HepG2 (cell line): ENCODE measurements around the gene HOXA6. TPM values are rescaled to one million over a fixed set of nuclear protein-coding genes. Genes with fewer than 3 reads are reported as not detected.
A peak's percentile ranks its signal among the peaks of the same experiment; 100 is the strongest.

ENCODE experiments used
- CBX1 ChIP-seq: IDR thresholded peaks from one replicate; pipeline ENCODE4 v1.6.1; 2016; ENCODE audit warnings: antibody characterized with exemption, low read depth
- DPF2 ChIP-seq: sonication (generic); formaldehyde crosslinking; IDR thresholded peaks from 2 replicates; pipeline ENCODE4 v1.4.0; 2020; ENCODE audit warnings: mild to moderate bottlenecking, low read depth, missing genetic modification reagents, borderline replicate concordance
- EZH2 ChIP-seq: conservative IDR thresholded peaks from 2 replicates; pipeline ENCODE4 v1.6.1; 2012; ENCODE audit warnings: mild to moderate bottlenecking, low read depth, low read length, moderate library complexity
- FLYWCH1 ChIP-seq: sonication (generic); formaldehyde crosslinking; IDR thresholded peaks from 2 replicates; pipeline ENCODE4 v1.8.1; 2023; ENCODE audit warnings: mild to moderate bottlenecking, missing genetic modification reagents
- FOXC1 ChIP-seq: sonication (generic); formaldehyde crosslinking; IDR thresholded peaks from 2 replicates; pipeline ENCODE4 v1.8.0; 2022; ENCODE audit warnings: mild to moderate bottlenecking, missing genetic modification reagents, borderline replicate concordance
- FOXO1 ChIP-seq: sonication (generic); formaldehyde crosslinking; IDR thresholded peaks from 2 replicates; pipeline ENCODE4 v1.4.0; 2020; ENCODE audit warnings: missing genetic modification reagents
- HES4 ChIP-seq: sonication (generic); formaldehyde crosslinking; IDR thresholded peaks from 2 replicates; pipeline ENCODE4 v1.9.0; 2021; ENCODE audit warnings: mild to moderate bottlenecking, missing genetic modification reagents, borderline replicate concordance
- HNF4G ChIP-seq, 2 experiments: sonication (generic) in 1 of 2; formaldehyde crosslinking in 1 of 2; IDR thresholded peaks; 2 replicates each; pipeline versions ENCODE4 v1.4.0 to v1.6.1; 2011 to 2020; ENCODE audit warnings: borderline replicate concordance in 2 of 2, low read depth in 2 of 2, mild to moderate bottlenecking in 2 of 2, low read length in 1 of 2, missing genetic modification reagents in 1 of 2, moderate library complexity in 1 of 2
- HOXD1 ChIP-seq: sonication (generic); formaldehyde crosslinking; IDR thresholded peaks from 2 replicates; pipeline ENCODE4 v1.5.0; 2020; ENCODE audit warnings: missing genetic modification reagents
- NBN ChIP-seq: fragments of 450-650 bp; conservative IDR thresholded peaks from 2 replicates; pipeline ENCODE4 v1.6.1; 2017
- RBFOX2 ChIP-seq: fragments of 200-400 bp; formaldehyde crosslinking; IDR thresholded peaks from 2 replicates; pipeline ENCODE4 v1.6.1; 2017; ENCODE audit warnings: low read depth, mild to moderate bottlenecking, low read length
- RCOR2 ChIP-seq: IDR thresholded peaks from 2 replicates; pipeline ENCODE4 v1.6.1; 2016; ENCODE audit warnings: missing biosample characterization, missing genetic modification reagents
- SMAD3 ChIP-seq: sonication (generic); formaldehyde crosslinking; IDR thresholded peaks from 2 replicates; pipeline ENCODE4 v1.4.0; 2020; ENCODE audit warnings: missing genetic modification reagents
- TAF1 ChIP-seq: sonication (generic); formaldehyde crosslinking; IDR thresholded peaks from 2 replicates; pipeline ENCODE4 v1.4.0; 2020; ENCODE audit warnings: missing genetic modification reagents
- ZNF350 ChIP-seq: sonication (generic); formaldehyde crosslinking; IDR thresholded peaks from 2 replicates; pipeline ENCODE4 v1.4.0; 2020; ENCODE audit warnings: mild to moderate bottlenecking, low read depth, missing genetic modification reagents, borderline replicate concordance
- ZNF761 ChIP-seq: sonication (generic); formaldehyde crosslinking; conservative IDR thresholded peaks from 2 replicates; pipeline ENCODE4 v1.4.0; 2020; ENCODE audit warnings: mild to moderate bottlenecking, missing genetic modification reagents
- ZNF766 ChIP-seq: sonication (generic); formaldehyde crosslinking; IDR thresholded peaks from 2 replicates; pipeline ENCODE4 v1.5.0; 2020; ENCODE audit warnings: missing genetic modification reagents, borderline replicate concordance
- polyA plus RNA-seq, 8 experiments: library from polyadenylated mRNA; depleted of rRNA in 3 of 8; stranded (reverse) in 7 of 8; unstranded in 1 of 8; fragments of >200 nt; fragmentation: Illumina TruSeq in 4 of 8; extraction: Trizol in 4 of 8; gene quantifications; 2 replicates each; pipeline versions ENCODE4 v1.2.1 to v1.2.3, GENCODE V29; 2011 to 2016; ENCODE audit warnings: low read depth in 4 of 8, missing spikeins in 1 of 8, mixed read lengths in 1 of 8; ENCODE audit not compliant: insufficient read depth in 1 of 8
- total RNA-seq, 5 experiments: library from RNA; depleted of rRNA; stranded (reverse); fragments of >200 nt; fragmentation: Illumina TruSeq; extraction: Trizol; gene quantifications; 2 replicates each; pipeline ENCODE4 v1.2.3, GENCODE V29; 2016; ENCODE audit warnings: low read depth in 1 of 5
- TF ChIP-seq, protein P1 (sequence below): sonication (generic); formaldehyde crosslinking; IDR thresholded peaks from 2 replicates; pipeline ENCODE4 v1.9.0; 2022; ENCODE audit warnings: missing genetic modification reagents, mild to moderate bottlenecking, borderline replicate concordance
- TF ChIP-seq, protein P2 (sequence below): IDR thresholded peaks from 2 replicates; pipeline ENCODE4 v1.6.1; 2016
- TF ChIP-seq, protein P3 (sequence below): sonication (generic); formaldehyde crosslinking; IDR thresholded peaks from 2 replicates; pipeline ENCODE4 v1.8.0; 2023; ENCODE audit warnings: mild to moderate bottlenecking, missing genetic modification reagents
- TF ChIP-seq, protein P4 (sequence below): sonication (generic); formaldehyde crosslinking; IDR thresholded peaks from 2 replicates; pipeline ENCODE4 v1.4.0; 2020; ENCODE audit warnings: missing genetic modification reagents, borderline replicate concordance
- TF ChIP-seq, protein P5 (sequence below): sonication (generic); formaldehyde crosslinking; IDR thresholded peaks from 2 replicates; pipeline ENCODE4 v1.4.0; 2020; ENCODE audit warnings: mild to moderate bottlenecking, missing genetic modification reagents
- TF ChIP-seq, protein P6 (sequence below): sonication (generic); formaldehyde crosslinking; IDR thresholded peaks from 2 replicates; pipeline ENCODE4 v1.9.0; 2021; ENCODE audit warnings: missing genetic modification reagents, borderline replicate concordance

The HOXA6 gene
- total and polyA plus RNA-seq, 2 of the 13 experiments (the other 11 are each of a cell fraction or from before 2014, with no cell fraction given), result 1.3 to 1.5 TPM

DNA sequence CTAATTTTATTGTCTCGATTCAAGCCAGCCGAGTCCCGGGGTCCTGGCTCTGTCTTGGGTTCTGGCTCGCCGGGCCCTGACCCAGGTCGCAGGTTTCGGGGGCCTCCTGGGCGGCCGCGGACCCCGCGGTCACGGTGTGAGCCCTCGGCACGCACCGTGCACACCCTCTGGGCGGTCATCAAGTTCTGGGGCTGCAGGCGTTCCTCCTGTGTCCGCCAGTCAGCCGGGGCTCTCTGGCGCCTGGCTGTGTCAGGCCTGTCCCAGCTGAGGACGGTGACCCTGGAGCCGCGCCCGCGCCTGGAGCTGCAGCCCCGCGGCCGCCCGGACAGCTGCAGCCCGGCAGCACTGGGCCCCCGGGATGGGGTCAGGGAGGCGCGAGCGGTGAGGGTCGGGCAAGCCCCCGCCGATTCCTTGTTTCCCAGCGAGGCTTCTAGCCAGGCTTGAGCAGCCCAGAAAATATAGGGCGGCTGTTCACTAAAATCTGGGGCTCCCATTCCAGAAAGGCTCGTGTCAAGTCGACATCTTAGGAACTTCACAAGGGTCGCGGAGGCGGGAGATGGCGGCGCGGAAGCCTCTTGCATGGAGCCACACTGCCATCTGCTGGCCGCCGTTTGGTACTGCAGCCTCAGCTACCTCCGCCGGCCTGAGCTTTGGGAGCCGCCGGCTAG lies 13.1 kb upstream of the HOXA6 start (continued):
- TF ChIP-seq, protein P1, sequence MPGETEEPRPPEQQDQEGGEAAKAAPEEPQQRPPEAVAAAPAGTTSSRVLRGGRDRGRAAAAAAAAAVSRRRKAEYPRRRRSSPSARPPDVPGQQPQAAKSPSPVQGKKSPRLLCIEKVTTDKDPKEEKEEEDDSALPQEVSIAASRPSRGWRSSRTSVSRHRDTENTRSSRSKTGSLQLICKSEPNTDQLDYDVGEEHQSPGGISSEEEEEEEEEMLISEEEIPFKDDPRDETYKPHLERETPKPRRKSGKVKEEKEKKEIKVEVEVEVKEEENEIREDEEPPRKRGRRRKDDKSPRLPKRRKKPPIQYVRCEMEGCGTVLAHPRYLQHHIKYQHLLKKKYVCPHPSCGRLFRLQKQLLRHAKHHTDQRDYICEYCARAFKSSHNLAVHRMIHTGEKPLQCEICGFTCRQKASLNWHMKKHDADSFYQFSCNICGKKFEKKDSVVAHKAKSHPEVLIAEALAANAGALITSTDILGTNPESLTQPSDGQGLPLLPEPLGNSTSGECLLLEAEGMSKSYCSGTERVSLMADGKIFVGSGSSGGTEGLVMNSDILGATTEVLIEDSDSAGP (CRISPR knock-in tag), result peak; percentile 67; the same call in 1 of the 2 replicates
- TF ChIP-seq EZH2 (no peak), TAF1 (no peak), HNF4G (IDR thresholded peaks at IDR 0.05; ENCODE audit: borderline replicate concordance, low read depth, low read length) (no peak), HNF4G (CRISPR knock-in tag; IDR thresholded peaks at IDR 0.05; ENCODE audit: borderline replicate concordance, low read depth) (no peak), NBN (no peak), ZNF761 (CRISPR knock-in tag) (no peak), SMAD3 (CRISPR knock-in tag) (no peak), ZNF766 (no peak), FLYWCH1 (CRISPR knock-in tag) (no peak), HES4 (CRISPR knock-in tag) (no peak), RCOR2 (no peak), DPF2 (CRISPR knock-in tag) (no peak), ZNF350 (CRISPR knock-in tag) (no peak), CBX1 (no peak), FOXO1 (CRISPR knock-in tag) (no peak), FOXC1 (CRISPR knock-in tag) (peak; percentile 54; the same call in 1 of the 2 replicates), RBFOX2 (no peak), HOXD1 (CRISPR knock-in tag) (no peak)
- TF ChIP-seq, protein P2, sequence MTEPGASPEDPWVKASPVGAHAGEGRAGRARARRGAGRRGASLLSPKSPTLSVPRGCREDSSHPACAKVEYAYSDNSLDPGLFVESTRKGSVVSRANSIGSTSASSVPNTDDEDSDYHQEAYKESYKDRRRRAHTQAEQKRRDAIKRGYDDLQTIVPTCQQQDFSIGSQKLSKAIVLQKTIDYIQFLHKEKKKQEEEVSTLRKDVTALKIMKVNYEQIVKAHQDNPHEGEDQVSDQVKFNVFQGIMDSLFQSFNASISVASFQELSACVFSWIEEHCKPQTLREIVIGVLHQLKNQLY (CRISPR knock-in tag), result no peak
- TF ChIP-seq, protein P3, sequence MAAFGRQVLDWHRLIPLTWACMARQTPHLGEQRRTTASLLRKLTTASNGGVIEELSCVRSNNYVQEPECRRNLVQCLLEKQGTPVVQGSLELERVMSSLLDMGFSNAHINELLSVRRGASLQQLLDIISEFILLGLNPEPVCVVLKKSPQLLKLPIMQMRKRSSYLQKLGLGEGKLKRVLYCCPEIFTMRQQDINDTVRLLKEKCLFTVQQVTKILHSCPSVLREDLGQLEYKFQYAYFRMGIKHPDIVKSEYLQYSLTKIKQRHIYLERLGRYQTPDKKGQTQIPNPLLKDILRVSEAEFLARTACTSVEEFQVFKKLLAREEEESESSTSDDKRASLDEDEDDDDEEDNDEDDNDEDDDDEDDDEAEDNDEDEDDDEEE (CRISPR knock-in tag), result no peak; the same call in 1 of the 2 replicates
- TF ChIP-seq, protein P4, sequence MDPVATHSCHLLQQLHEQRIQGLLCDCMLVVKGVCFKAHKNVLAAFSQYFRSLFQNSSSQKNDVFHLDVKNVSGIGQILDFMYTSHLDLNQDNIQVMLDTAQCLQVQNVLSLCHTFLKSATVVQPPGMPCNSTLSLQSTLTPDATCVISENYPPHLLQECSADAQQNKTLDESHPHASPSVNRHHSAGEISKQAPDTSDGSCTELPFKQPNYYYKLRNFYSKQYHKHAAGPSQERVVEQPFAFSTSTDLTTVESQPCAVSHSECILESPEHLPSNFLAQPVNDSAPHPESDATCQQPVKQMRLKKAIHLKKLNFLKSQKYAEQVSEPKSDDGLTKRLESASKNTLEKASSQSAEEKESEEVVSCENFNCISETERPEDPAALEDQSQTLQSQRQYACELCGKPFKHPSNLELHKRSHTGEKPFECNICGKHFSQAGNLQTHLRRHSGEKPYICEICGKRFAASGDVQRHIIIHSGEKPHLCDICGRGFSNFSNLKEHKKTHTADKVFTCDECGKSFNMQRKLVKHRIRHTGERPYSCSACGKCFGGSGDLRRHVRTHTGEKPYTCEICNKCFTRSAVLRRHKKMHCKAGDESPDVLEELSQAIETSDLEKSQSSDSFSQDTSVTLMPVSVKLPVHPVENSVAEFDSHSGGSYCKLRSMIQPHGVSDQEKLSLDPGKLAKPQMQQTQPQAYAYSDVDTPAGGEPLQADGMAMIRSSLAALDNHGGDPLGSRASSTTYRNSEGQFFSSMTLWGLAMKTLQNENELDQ, result no peak
- TF ChIP-seq, protein P5, sequence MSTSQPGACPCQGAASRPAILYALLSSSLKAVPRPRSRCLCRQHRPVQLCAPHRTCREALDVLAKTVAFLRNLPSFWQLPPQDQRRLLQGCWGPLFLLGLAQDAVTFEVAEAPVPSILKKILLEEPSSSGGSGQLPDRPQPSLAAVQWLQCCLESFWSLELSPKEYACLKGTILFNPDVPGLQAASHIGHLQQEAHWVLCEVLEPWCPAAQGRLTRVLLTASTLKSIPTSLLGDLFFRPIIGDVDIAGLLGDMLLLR, result peak; percentile 44; the same call in 1 of the 2 replicates
- TF ChIP-seq, protein P6, sequence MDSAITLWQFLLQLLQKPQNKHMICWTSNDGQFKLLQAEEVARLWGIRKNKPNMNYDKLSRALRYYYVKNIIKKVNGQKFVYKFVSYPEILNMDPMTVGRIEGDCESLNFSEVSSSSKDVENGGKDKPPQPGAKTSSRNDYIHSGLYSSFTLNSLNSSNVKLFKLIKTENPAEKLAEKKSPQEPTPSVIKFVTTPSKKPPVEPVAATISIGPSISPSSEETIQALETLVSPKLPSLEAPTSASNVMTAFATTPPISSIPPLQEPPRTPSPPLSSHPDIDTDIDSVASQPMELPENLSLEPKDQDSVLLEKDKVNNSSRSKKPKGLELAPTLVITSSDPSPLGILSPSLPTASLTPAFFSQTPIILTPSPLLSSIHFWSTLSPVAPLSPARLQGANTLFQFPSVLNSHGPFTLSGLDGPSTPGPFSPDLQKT, result no peak
